ENCODE data around the gene PKIG.
"Not testable (repeated sequence)": the region's sequence is repeated elsewhere in the genome, so short reads cannot be mapped to it uniquely, and the experiment has no call there.

The PKIG gene

DNA sequence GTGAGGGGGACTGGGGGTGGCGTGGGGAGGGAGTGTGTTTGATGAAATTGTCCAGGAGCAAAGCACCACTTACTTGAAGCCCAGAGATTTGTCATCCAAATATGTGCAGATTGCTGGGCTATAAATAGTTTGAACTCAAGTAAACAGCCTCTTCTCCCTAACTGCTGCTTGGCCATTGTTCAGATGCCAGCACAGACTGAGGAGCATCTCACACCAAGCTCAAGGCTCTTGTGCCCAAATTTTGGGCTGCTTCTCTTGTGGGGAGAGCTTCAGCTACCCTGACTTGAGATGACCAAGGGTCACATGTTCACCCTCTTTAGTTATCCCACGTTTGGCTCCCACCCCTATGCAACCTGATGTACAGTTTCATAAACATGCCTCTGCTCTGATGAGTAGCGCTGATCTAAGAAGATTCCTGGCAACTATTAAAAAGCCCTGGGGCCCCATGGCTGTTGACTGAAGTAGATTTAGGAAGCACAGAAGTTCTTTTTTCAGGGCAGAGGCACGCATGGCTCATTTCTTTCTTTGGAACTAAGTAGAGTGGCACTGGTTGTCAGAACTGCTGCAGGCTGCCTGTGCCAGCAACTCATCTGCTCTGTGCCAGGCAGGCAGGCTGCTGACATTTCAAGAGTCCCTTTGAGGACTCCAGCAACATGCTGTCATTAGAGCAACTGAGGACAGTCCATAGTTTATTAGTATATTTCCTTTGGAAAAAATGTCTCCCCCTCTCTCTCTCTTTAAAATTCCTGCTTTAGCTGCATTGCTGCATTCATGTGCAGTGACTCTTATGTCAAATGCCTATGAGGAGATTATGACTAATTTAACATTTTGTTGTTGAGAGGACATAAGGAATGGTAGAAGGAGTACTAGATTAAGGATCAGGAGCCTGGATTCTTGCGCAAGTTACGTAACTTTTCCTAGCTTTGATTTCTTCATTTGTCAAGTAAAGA is 9.6 kb upstream of the PKIG start:
- DNase-seq (ENCODE audit: low read depth): no peak

DNA sequence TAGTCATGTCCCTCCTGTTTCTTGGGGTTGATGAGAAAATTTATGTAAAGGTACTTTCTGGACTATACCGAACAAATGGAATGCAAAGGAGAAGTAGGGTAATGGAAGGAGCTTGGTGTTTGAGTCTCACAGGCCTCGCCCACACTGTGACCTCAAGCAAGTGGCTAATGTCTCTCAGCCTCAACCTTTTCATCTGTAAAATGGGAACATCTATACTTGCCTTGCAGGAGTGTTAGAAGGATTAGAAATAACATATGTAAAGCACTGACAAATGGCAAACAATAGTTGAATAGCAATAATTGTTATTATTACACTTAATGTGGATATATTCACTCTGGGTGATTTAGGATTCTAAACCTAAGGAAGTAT is 8.9 kb upstream of the PKIG start:
- no peak for DNase-seq (ENCODE audit: low read depth)

DNA sequence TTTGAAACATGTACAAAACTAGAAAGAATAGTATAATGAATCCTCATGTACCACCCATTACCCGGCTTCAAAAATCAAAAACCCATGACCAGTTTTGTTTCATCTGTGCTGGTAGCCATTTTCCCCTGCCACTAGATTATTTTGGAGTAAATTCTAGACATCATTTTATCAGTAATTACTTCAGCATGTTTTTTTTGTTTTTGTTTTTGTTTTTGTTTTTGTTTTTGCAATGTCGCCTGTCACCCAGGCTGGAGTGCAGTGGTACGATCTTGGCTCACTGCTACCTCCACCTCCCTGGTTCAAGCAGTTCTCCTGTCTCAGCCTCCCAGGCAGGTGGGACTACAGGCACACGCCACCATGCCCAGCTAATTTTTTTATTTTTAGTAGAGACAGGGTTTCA is 8.0 kb upstream of the PKIG start:
- no peak for DNase-seq (ENCODE audit: low read depth)

DNA sequence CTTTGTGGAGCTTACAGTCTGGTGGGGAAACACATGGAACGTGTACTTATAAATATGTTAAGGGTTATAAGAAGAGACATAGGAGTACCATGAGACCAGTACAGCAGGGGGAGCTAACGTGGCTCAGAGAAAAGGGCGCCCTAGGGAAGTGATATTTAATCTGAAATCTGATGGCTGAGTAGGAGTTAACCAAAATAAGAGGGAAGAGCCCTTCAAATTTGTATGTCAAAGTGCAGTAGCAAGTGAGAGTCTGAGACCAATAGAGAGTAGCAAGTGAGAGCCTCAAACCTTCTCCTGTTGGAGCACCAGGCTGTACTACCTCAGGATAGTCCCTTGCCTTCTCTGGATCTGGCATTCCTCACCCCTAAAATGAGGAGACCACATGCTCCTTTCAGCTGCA is 6.1 kb upstream of the PKIG start:
- no peak for DNase-seq (ENCODE audit: low read depth)

DNA sequence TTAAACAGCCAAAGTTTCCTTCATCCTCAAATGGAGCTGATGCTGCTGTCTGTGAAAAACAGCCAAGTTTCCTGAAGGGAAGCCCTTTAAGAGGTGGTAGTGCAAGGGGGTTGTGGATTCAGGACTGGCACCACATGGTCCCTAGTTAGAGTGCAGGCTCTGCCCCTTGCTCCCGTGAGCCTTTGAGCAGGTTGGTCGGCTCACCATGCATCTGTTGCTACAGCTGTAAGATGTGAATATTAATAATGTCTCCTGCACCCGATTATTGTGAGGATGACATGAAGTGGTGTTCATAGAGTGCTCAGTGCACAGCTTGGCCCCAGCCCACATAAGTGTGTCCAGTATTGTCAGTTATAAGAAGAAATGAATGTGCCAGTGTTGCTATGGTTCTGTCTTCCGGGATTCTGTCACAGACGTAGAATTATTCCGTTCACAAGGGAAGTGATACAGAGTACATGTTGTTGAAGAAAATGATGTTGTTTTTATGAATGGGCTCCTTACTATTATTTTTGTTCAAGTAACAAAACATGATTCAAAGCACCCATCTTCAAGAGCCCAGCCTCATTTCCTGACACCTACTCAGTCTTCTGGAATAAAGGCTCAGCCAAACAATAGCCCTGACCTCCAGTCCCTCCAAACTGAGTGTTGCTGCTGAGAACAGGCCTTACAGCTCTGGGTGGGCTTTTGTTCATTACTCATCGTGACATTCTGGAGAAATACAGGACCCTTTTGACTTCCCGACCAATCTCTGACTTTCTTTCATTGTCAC is 2.9 kb upstream of the PKIG start:
- no peak for DNase-seq (ENCODE audit: low read depth)

DNA sequence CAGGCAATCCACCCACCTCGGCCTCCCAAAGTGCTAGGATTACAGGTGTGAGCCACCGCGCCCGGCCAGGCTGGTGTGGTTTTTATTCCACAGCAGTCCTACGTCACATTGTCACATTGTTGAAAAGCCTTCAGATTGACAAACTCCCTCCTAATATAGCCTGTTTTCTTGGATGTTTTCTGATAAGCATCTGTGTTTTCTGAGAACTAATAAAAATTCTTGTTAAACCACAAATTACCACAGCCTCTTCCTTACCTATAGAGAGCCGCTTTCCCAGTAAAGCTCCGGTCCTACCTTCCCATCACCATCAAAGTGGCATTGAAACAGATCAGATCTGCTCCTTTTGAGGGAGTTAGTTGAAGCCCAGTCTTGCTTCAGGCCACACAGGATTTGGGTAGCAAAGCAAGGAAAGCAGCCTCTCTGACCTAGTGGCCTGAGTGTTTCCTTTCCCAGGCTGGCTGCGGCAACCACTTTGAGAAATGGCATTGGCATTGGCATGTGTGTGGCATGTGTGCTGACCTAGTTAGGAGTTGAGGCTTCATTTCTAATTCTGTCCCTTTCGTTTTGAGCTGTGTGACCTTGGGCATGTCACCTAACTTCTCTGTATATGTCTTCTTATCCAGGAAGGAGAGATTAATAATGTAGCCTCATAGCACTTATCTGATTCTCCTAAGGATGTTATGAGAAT is 1.7 kb upstream of the PKIG start:
- no peak for DNase-seq (ENCODE audit: low read depth)

DNA sequence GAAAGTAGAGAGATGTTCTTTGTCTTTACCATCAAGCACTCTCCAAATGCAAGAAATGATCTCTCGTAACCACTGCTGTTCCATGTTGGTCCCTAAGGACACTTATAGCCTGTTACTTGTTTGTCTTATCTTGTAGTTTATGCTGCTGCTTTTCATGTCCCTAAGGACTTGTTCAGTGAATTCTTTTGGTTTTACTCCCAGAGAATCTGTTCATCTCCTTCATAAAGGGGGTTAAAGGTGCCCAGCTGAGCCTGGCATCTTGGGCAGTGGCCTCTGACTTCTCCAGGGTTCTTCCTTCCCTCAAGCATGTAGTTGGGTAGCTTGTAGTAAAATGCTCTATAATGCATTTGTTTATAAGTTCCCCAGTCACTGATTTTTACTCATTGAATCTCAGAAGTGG is 864 bp upstream of the PKIG start:
- no peak for DNase-seq (ENCODE audit: low read depth)

DNA sequence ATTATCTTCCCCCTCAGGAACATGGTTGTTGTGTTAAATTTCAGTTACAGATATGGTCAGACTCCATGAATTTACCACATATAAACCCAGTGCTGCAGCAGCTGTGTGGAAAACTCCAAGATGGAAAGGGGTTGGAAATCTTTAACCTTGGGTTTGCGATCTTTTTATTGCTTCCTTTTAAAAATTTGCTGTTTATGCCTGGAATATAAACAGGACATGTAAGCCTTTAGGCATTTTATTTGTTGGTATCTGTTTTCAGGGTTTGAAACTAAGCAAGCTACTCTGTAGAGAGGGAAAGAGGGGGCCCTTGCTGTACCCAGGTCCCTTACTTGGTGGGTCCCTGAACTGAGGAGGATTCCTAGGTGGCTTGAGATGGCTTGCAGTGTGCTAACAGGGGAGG is 778 bp downstream of the PKIG start:
- no peak for DNase-seq (ENCODE audit: low read depth)

DNA sequence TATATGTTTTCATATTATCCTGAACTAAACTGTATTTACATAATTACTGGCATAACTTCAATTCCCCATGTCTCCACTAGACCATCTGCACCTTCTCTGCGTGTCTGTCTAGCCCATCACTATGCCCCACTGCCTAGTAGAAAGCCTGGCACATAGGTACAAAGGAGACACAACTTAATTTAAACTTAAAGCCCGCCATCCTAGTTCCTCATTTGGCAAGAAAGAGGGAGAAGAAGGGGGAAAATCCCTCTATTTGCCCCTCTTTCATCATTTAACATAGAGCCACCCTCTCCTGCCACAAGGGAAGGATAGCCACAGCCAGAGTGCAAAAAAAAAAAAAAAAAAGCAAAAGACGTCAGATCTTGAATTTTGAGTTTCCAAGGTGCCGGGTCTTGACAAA is 1.8 kb downstream of the PKIG start:
- DNase-seq (ENCODE audit: low read depth): no peak

DNA sequence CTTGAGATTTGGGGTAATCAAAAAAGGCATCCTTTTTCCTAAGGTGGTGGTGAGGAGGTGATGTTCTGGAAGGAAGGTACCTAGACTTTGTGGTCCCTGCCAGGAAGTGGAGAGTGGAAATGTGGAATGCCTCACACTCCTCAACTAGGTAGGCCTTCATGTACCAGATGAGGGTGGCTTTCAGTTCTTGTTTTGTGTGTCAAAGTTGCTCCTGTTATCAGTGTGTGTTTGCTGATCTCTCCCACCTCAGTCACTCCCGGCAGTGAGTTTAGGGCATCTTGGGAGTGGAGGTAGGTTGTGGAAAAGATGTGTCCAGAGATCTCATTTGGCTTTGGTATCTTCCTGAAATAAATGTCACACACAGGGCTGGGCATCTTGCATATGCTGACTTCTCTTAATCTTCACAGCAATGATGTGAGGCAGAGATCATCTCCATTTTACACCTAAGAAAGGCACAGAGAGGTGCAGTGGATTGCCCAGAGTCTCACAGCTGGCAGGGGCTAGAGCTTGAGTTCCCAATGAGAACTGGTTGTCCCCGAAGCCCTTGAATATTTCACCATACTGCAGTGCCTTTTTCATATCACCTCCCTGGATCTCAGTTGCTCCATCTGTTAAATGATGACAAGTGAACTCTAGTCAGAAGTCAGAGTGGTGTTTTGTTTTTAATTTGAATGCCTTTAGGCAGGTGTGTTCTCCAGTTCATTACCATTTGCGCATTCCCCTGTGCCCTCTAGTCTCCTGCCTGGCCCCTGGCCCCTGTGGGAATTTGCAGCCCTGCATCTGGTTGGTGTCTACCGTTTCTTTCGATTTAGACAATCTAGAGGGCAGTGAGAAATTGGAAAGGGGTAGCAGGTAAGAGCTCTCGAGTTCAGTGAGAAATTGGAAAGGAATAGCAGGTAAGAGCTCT is 2.9 kb downstream of the PKIG start:
- DNase-seq (ENCODE audit: low read depth): no peak

DNA sequence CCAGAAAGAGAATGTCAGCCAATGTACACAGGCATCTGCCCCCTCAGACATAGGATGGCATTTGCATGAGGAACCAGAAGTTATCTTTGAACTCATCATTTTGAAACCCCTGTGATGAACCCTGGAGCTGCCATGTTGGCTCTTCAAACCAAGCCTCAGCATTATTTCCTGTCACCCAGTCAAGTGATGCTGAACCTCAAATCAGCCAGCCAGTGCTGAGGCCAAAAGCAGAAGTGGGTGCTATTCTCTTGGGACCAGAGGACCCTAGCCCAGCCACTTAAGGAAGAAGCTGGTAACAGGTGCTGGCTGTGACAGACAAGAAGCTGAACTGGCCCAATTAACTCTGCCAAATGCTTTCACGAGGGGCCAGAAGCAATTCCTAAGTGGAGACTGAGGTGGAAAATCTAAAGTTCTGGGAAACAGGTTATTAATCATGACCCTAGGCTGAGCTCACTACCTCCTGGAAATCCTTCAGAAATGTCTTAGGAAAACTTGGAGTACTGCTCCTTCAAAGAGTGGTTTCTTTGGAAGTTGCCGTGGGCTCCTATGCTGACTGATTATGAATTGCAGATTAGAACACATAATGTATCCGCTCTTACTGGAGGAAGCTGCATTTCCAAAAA is 4.0 kb downstream of the PKIG start:
- no peak for DNase-seq (ENCODE audit: low read depth)

DNA sequence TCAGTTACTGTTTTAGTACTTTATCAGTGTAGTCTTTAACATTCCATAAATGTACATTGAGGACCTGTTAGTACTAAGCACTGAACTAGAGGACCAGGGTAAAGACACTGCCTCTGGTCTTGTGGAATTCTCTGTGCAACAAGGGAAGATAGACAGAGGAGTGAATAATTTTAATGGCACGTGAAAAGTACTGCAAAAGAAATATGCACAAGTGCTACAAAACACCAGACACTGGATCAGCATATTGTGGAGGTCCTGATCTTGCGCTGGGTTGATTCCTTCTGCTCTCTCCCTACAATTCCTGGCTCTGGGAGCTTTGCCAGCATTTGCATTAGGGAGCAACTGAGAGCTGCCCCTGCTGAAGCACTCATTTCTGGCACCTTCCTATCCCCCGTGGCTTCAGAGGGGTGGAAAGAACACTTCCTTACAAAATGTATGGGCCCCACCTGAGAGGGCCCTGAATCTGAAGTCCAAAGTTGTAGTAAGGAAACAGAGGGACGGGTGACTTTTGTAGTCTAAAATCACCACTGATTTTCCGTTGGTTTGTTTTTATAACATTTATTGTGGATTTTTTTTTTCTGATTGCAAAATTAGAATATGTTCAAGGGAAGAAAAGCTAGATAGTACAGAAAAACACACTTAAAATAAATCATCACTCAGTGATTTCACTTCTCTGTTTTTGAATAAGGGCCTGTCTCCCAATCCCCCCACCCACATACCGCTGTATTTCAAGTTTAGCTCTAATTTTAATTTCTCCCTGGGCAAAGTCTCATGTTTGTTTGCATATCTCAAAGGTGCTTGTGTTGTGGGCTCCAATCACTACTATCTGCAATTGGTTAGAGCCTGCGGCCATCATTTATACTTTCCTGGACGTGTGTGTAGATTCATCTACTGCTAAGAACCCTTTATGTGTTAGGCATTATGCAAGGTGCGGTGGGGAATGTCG is 4.9 kb downstream of the PKIG start:
- DNase-seq (ENCODE audit: low read depth): no peak

DNA sequence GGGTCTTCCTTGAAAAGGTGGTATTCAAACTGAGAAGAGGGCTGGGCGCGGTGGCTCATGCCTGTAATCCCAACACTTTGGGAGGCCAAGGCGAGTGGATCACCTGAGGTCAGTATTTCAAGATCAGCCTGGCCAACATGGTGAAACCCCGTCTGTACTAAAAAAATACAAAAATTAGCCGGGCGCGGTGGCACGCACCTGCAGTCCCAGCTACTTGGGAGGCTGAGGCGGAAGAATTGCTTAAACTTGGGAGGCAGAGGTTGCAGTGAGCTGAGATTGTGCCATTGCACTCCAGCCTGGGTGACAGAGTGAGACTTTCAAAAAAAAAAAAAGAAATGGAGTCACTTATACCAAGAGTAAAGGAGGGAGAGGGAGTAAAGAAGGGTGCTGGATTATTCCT is 5.9 kb downstream of the PKIG start:
- DNase-seq (ENCODE audit: low read depth): not testable (repeated sequence)

DNA sequence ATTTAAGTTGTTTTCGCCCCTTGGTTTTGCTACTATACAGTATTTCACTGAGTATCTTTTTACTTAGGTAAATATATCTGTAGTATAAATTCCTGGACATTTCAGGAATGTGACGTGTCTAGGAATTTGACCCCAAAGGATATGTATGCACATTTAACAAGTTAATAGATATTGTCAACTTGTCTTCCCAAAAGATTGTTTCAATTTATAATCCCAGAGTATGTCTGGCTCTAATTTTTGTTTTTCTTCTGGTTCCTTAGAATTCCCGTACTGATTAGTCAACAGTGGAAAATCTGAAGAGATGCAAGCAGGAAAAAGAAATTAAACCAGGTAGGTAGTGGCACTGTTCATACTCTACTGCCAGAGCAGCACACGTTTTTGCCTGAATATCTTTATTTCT is 7.2 kb downstream of the PKIG start:
- no peak for DNase-seq (ENCODE audit: low read depth)

DNA sequence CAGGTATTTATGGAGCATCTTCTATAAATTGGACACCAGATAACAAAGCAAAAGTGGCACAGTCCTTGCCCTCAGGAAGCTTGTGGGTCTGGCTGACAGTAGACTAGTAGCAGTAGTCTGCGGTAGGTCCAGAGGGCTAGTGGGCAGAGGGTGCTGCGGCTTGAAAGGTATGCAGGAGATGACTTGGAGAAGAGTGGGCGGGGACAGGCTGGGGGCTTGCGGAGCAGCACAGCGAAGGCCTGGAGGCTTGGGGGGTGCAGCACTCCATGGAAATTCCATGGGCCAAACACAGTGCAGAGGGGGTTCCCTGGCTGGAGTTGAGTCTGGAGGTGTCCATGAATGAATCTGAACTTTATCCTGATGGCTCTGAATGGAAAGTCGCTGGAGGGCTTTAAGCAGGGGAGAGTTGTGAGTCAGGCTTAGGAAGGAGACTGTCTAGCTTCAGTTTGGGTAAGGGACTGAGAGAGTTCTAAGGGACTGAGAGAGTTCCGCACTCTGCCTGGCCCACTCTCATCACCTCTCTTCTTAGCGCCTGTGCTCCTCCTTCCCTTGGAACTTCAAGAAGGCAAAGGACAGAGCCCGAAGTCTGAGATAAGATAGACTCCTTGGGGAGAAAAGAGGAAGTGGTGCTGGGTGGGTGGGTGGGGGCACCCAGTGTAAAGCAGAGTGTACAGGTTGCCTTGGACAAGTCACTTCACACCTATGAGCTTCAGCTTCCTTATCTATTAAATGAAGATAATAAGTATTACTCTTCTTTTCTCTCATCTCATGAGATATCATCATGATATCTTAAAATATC is 8.8 kb downstream of the PKIG start:
- no peak for DNase-seq (ENCODE audit: low read depth)

DNA sequence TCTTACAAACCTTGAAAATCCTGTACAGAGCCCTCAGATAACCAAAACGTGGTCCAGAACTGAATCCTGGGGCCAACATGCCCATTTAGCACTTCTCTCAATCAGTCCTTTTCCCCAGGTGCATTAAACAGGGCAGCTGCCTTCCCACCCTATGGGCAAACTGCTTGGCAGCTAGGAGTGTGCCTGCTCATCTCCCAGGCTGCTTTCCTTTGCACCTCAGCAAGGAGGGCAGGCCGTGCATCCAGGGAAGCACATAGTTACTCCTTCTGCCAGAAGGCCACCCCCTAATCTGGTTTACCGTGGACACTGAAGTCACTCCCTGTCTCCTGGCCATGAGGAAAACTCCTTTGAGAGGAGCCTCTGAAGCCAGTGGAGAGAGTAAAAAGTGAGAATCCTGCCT is 10.0 kb downstream of the PKIG start:
- DNase-seq (ENCODE audit: low read depth): no peak

DNA sequence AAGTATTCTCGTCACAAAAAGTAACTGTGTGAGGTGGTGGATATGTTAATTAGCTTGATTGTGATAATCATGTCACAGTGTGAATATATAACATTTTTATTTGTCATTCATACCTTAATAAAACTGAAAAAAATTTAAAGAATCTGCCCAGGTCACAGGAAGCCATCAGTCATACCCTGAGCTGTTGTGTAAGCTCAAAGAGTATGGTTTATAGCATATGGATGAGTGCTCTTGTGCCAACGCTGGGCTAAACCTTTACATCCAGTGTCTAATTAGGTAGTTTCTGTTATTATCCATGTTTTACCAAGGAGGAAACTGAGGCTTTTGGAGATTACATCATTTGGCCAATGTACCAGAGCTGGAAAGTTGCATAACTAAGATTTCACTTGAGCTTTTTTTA is 11.4 kb downstream of the PKIG start:
- DNase-seq (ENCODE audit: low read depth): no peak

DNA sequence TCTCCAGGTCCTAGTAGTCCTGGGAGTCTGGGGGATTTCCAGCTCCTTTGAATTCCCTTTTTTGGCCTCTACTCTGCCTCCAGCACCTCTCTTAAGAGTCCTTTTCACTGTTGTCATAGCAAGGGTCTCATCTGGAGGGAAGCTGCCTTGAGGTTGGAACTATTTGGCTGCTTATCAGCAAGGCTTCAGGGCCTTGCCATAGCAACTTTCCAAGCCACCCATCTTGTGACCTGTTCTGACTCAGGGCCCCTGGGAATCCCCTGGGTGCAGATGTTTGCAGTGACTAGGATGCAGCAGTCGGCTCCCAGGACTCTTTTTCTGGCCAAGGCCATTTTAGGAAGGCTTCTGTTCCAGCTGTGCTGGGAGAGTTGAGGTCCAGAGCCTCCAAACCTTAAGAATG is 12.4 kb downstream of the PKIG start:
- no peak for DNase-seq (ENCODE audit: low read depth)

DNA sequence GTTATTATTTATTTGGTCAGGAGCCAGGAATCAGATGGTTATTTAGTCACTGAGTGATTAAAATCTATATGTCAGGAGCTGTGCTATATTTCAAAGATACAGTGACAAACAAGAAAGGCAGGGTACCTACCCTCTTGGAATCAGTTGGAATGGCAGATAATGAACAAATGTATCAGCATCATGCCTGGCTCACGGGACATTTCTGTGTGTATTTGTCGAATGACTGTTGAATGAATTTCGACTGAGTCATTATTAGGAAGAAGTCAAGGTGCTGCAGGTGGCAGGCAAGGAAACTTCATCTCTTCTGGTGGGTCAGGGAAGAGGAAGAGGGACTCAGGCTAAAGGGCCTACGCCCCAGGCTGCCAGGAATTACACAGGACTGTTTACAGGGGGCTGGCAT is 13.6 kb downstream of the PKIG start:
- no peak for DNase-seq (ENCODE audit: low read depth)
